ENCODE results near the gene PLEKHG3.

The PLEKHG3 gene

GRCh38 chr14:64704143-64704742 lies at the start of gene PLEKHG3:
Gene PLEKHG3 (plus strand): TSS chr14:64704424. CDS start chr14:64727632, 23,208 bp downstream.
- peak in 1 of 2 donors; percentile 37 for DNase-seq

- peak in 1 of 2 donors; percentile 54 for DNase-seq
These were observed 49.3 kb upstream of the PLEKHG3 start for GRCh38 chr14:64654901-64655300.

GRCh38 chr14:64656986-64657385 lies 47.2 kb upstream of the PLEKHG3 start:
- no peak for DNase-seq

- no peak for DNase-seq
These were observed 46.0 kb upstream of the PLEKHG3 start for GRCh38 chr14:64658201-64658600.

- DNase-seq: peak in 1 of 2 donors; percentile 7
These were observed 45.4 kb upstream of the PLEKHG3 start for GRCh38 chr14:64658700-64659264.

GRCh38 chr14:64659366-64659765 lies 44.9 kb upstream of the PLEKHG3 start:
- no peak for DNase-seq

GRCh38 chr14:64663174-64663573 lies 41.0 kb upstream of the PLEKHG3 start:
- DNase-seq: no peak

- DNase-seq: peak; percentile 10 to 75
These were observed 32.6 kb upstream of the PLEKHG3 start for GRCh38 chr14:64671591-64671990.

GRCh38 chr14:64673316-64673715 lies 30.9 kb upstream of the PLEKHG3 start:
- no peak for DNase-seq

GRCh38 chr14:64673748-64674147 lies 30.5 kb upstream of the PLEKHG3 start:
- DNase-seq: peak; percentile 60 to 65

- no peak for DNase-seq
These were observed 29.4 kb upstream of the PLEKHG3 start for GRCh38 chr14:64674829-64675228.

- DNase-seq: no peak
These were observed 28.9 kb upstream of the PLEKHG3 start for GRCh38 chr14:64675312-64675711.

GRCh38 chr14:64676410-64677008 lies 27.7 kb upstream of the PLEKHG3 start:
- no peak for DNase-seq

GRCh38 chr14:64680013-64680713 lies 24.1 kb upstream of the PLEKHG3 start:
- no peak for DNase-seq

GRCh38 chr14:64680714-64681065 lies 23.5 kb upstream of the PLEKHG3 start:
- DNase-seq: no peak

GRCh38 chr14:64681796-64682710 lies 22.2 kb upstream of the PLEKHG3 start:
- no peak for DNase-seq

- no peak for DNase-seq
These were observed 21.4 kb upstream of the PLEKHG3 start for GRCh38 chr14:64682843-64683242.

GRCh38 chr14:64683264-64683663 lies 21.0 kb upstream of the PLEKHG3 start:
- DNase-seq: no peak

- DNase-seq: no peak
These were observed 20.1 kb upstream of the PLEKHG3 start for GRCh38 chr14:64684091-64684490.

GRCh38 chr14:64685371-64686281 lies 18.6 kb upstream of the PLEKHG3 start:
- DNase-seq: no peak

- no peak for DNase-seq
These were observed 18.0 kb upstream of the PLEKHG3 start for GRCh38 chr14:64686282-64686615.

GRCh38 chr14:64688031-64688430 lies 16.2 kb upstream of the PLEKHG3 start:
- no peak for DNase-seq

All from CD4-positive, alpha-beta T cell treated with Interleukin-1 beta for 1 hour (primary cell).